GM21423 (cell line): ENCODE data around the gene GDF15.
A peak's percentile ranks its signal among the peaks of the same experiment; 100 is the strongest.

Experiments used
- ATAC-seq: cut with Tn5 transposase; IDR thresholded peaks from one replicate; pipeline ENCODE4 v1.9.1; 2021; ENCODE audit warnings: mild to moderate bottlenecking, moderate library complexity; ENCODE audit not compliant: unreplicated experiment

Gene GDF15

DNA sequence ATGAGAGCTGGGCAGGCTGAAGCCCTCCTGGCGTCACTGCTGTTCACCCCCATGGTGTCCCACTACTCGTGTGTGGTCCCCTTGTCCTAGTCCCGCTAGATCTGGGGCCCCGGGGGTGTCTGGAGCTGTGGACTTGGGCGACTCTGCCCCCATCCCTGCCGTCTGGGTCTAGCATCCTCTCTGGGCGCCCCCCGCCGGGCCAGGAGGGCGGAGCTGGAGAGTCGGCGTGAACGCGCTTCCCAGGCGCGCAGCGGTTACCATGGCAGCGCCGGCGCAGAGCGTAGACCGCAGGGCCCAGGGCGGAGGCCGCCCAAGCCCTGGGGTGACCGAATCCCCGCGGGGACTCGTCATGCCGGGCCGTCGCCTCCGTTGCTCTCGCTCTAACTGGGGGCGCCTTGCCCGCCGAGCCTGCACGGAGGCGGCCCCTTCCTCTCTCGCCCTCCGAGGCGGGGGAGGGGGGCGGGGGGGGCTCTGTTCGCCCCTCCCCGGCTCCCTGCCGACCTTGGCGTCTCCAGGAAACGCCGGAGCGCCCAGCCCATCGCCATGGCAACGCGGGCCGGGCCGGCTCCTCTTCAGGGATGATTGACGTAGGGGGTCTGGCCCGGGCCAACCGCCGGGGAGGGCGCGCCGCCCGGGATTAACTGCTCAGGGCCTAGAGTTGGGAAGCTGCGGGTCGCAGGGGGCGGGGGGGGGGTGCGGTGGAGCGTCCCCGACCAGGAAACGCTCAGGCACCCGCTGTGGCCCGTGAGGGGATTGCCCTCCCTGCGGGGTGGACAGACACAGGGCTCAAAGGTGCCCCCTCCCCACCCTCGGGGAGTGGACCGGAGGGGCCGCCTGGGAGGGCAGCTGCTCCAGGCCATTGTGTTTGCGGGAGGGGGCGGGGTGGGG, 43.1 kb downstream of the GDF15 start:
- peak; percentile 63 for ATAC-seq

DNA sequence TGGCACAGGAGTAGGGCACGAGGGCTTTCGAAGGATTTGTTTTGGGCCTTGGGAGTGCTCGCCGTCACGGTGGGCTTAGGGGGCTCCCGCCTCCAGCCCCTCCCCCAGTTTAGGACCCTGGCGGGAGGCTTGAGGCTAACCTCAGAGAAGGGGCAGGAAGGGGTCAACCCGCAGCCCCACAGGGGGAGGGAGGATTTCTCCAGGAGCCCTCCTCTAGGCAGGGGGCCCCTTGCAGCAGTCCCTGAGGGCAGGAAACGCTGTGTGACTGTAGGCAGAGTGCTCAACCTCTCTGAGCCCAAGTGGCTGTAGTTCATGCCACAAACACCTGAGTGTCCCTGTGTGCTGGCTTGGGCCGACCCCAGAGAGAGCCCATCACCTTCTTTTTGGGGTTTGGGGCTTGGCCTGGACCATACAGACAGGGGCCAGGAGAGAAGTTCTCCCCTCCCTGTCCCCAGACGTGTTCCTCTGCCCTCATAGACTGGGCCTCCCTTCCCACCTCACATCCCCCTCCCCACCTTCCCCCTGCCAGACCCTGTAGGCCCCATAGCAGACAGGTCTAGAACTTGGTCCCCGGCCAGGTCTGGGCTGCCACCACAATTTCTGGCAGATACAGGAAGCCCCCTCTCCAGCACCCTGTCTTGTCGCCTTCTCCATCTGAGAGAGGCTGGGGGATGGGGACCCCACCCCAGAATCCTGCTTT, 43.9 kb downstream of the GDF15 start:
- ATAC-seq = no peak

DNA sequence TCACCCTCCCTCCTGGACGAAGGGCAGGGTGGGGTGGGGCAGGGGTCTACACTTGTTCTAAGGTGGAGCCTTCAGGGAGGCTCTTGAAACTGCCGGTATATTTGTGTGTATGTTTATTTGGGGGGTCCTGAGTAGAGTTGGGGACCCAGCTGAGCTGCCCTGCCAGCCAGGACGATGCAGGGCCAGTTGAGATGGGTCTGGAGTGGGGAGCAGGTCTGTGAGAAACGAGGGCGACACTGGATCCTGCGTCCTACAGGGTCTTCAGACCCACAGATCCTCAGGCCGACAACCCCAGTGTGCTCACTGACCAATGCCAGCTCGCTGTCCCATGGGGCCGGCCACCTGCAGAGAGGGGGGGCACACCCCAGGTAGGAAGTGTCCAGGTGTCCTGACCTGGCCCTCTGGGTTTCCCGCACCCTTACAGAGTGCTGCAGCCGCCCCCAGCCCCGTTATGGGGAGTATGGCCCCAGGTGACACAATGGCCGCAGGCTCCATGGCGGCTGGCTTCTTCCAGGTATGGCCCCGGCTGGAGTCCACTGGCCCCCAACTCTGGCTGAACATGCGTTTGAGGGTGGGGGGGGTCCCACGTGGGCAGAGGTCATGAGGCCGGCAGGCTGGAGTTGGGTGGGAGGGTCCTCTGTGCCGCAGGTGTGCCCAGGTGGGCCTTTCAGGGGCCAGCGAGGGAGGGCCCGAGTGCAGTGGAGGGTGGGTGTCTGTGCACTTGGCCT, 44.6 kb downstream of the GDF15 start:
- no peak for ATAC-seq

DNA sequence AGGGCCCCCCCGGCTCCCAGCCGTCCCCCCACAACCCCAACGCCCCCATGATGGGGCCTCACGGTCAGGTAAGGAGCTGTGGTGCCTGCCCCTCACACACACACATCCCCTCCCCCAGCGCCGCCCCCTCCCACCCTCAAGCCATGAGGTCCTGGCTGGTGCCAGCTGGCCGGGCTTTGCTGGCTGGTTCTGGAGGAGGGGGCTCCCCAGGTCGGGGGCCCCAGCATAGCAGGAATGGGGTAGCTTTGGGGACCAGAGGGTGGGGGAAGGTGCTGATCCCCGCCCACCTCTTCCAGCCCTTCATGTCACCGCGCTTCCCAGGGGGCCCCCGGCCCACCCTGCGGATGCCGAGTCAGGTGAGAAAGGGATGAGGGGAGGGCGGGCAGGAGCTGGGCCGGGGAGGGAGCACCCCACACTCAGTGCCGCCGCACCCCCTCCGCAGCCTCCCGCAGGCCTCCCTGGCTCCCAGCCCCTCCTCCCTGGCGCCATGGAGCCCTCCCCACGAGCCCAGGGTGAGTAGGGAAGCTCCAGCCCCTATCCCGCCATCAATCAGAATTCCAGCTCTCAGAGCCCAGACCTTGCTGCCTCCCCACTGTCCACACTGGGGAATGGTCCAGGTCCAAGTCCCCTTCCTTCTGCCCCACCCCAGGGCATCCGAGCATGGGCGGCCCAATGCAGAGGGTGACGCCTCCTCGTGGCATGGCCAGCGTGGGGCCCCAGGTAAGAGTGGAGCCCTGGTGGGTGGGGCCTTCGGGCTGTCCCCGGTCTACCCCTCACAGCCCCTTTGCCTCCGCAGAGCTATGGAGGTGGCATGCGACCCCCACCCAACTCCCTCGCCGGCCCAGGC, 45.6 kb downstream of the GDF15 start:
- ATAC-seq = no peak

DNA sequence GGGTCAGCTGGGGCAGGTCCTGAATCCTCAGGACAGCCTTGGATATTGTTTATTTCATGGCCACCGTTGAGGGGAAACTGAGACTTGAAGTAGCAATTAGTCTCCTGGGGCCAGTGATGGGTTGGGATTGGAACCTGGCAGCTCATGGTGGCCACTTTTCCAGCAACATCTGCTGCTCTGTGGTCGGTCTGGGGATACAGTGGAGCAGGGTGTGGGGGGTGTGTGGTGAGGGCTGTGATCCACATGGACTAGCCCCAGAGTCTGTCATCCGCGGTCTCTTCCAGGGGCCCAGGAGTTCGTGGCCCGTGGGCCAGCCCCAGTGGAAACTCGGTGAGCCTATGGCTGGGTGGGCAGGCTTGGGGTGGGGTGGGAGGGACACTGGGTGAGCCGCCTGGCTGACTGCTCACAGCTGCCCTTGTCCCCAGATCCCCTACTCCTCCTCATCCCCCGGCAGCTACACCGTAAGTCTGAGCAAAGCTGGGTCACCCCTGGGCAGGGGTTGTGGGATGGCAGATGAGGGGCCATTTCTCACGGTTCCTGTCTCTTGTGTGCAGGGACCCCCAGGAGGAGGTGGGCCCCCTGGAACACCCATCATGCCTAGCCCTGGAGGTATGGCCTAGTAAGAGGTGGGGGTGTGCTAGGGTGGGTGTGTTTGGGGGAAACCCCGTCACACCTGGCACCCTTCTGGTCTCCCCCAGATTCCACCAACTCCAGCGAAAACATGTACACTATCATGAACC, 46.5 kb downstream of the GDF15 start:
- no peak for ATAC-seq

DNA sequence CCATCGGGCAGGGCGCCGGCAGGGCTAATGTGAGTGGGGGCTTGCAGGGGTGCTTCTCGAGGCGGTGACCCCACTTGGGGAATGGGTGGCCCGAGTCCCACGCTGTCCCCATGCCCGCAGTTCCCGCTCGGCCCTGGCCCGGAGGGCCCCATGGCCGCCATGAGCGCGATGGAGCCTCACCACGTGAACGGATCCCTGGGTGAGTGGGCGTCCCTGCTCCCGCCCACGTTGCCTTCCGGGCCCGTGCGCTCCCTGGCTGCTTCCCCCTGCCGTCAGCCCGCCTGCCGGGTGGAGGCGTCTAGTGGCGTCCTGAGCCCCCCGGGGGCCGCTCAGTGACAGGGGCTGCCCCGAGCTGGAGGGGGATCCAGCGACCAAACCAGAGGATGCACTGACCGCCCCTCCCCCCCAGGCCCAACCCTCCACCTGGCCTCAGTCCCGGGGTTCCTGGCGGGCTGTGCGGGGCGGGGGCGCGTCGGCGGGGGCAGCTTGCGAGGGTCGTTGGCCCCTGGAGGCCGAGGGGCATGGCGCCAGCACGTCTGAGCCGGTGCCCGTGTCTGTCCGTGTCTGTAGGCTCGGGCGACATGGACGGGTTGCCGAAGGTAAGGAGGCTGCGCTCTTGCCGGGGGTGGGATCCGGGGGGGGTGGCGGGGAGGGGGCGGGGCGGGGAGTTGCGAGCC, 47.2 kb downstream of the GDF15 start:
- ATAC-seq = no peak

DNA sequence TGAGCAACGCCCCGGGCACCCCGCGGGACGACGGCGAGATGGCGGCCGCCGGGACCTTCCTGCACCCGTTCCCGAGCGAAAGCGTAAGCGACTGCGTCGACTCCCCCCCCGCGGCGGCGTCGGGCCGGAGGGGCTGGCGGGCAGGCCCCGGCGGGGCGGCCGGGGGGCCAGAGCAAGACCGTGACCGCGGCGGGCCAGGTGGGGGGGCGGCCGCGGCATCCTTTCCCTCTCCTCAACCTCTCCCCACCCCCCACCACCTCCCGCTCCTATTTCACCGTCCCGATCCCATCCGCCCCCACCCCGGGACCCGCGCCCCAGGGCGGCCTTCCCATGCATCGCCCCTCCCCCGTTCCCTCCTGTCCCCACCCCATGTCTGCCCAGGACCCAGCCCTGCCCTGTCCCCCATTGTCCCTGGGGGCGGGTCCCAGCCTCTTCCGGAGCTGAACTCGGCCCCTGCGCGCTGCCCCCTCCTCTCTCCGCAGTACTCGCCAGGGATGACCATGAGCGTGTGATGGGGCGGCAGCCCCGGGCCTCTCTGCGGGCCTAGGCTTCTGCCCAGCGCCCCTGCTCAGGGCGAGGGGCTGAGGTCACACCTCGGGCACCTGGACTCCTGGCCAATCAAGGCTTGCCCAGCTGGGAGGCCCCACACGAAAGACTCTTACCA, 47.9 kb downstream of the GDF15 start:
- no peak for ATAC-seq

DNA sequence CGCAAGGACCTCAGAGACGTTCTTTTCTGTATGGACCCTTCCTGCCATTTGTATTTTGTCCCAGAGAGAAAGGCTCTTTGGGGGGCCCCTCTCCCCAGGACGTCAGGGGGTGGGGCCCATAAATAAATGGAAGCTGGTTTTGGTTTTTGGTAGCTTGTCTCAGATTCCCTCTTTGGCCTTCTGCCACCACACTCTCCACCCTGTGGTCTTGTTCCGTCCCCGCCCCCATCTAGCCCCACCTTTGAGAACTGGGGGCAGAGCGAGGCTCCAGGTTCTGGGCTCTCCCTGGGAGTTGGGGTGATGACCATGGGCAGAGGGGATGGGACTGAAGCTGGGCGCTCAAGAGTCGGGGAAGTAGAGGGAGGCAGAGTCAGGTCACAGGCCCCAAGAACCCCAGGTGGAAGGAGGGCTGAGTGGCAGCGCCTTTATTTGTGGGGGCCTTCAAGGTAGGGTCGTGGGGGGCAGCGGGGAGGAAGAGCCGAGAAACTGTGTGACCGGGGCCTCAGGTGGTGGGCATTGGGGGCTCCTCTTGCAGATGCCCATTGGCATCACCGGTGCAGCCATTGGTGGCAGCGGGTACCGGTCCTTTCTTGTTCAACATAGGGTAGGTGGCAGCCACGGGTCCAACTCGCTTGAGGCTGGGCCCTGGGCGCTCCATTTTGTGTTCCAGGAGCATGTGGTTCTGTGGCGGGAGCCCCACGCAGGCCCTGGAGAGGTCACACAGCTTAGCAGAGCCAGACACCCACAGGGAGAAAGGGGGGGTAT, 48.6 kb downstream of the GDF15 start:
- ATAC-seq = no peak

DNA sequence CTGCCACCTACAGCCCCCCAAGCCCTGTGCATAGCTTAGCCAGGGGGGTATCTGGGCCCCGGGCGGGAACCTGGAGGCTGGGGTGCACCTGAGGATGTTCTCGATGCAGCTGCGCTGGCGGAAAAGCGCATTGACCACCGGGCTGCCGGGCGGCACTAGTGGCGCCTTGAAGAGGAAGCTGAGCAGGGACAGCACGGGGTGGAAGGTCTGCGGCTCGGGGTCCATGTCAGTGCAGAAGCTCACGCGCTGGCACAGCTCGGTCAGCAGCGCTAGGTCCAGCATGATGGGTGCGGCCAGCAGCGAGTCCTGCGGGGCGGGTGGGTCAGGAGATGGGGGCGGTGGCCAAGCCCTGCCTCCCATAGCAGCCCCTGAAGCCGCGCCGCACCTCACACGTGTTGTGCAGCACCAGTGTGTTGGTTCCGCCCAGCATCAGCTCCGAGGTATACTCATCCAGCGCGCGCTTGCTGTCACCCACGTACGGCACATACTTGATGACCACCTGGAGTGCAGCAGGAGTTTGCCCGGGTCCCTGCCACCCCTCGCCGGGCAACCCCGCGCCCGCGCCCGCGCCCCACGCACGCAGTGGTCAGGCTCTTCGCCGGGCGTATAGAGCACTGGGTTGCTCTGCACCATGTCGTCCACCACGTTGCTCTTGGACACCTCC, 49.4 kb downstream of the GDF15 start:
- ATAC-seq = no peak

DNA sequence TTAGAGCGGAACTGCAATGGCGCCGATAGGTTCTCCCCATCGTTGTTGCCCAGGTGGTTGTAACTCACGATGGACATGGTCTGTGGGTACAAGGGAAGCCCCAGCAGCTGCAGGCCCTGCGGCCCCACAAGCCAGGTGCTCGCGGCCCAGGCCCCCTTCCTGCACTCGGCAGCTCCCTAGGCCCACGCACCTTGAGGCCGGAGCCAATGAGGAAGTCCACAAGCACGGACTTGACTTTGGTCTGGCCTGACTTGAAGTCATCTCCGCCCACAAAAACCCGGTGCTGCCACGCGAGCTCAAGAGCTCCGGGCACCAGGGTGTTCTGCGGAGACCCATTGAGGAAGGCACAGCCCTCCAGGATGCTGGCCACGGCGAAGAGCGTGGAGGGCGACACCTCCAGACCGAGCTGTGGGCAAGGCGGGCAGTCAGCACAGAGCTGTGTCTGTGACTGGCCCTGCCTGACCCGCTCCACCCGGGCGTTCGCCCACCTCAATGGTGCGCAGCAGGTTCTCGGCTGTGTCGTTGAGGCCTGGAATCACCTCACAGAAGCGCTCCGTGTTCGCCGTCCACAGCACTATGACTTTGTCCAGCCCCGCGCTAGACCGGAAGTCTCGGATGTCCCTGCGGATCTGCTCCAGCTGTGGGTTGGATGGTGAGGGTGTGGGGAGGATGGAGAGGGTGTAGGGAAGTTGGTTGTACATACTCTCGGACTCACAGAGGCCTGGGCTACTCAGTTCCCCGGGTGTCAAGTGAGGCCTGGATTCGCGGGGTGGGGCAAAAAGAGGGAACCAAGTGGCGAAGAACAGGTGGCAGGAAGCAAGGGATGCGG, 50.1 kb downstream of the GDF15 start:
- no peak for ATAC-seq

DNA sequence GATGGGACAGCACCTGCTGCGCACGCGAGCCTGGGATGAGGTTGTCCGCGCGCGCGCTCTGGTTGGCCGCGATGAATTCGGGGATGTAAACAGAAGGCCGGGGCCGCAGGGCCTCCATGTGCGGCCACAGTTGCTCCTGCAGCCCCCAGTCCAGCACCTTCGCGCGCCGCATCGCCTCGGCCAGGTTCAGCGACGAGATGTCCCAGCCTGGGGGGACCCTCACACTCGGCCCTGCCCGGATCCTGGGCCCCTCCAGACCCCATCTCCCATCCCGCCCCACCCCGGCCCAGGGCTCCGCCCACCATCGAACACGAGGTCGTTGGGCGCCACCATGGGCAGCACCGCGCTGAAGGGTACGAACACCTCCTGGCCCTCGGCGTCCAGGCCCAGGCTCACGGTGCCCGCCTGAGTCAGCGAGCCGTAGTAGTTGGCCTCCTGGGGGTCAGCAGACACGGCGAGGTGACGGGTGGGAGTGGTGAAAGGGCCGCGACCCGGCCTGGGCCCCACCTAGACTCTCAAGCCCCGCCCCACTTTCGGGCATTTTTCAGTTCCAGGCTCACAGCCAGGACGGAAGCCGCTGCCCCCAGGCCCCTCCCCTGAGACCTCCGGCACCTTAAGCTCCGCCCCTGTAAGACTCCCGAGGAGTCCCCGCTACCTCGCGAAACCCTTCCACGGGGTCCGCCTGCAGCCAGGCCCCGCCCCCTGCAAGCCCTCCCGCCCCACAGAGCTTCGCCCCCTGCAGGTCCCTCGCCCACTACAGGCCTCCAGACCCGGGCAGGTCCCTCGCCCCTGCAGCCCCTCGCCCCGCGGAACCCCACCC, 50.9 kb downstream of the GDF15 start:
- peak; percentile 53 for ATAC-seq

DNA sequence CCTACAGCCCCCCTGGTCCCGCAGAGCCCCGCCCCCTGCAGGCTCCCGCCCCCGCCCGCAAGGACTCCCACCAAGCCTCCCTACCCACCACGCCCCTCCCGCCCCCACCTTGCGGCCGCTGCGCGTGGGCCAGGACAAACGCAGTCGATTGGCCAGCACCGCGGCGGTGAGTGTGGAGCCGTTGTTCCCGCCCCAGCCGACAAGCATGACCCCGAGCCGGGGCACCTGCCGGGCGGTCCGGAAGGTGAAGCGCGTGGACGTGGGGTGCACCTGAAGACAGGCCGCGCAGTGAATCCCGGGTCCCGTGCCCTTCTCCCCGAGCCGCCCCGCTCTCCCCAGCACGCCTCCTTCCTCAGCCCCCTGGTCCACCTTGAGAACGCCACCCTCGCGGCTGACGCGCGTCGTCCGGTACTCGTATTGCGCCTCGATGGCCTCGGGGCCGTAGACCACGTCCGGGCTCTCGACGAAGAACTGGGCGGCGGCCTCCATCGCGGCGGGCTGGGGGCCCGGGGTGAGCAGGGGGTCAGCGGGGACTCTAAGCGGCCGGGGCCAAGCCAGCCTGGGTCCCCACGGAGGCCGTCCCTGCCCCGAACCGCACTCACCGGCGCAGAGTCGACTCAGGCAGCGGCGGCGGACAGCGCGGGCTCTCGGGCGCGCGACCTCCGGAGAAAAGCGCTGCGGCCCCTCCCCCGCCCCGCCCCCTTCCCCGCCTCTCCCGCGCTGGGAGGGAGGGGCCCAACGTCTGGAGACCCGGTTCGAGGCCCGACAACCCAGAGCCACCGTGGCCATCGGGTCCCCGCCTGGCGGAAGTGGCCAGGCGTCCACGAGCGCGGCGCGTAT, 51.8 kb downstream of the GDF15 start, which contains the start of gene ISYNA1:
Gene ISYNA1 (minus strand): TSS at position 643 of the 840 bp plus-strand sequence. CDS start 154 bp downstream, at position 489.
- ATAC-seq = no peak

DNA sequence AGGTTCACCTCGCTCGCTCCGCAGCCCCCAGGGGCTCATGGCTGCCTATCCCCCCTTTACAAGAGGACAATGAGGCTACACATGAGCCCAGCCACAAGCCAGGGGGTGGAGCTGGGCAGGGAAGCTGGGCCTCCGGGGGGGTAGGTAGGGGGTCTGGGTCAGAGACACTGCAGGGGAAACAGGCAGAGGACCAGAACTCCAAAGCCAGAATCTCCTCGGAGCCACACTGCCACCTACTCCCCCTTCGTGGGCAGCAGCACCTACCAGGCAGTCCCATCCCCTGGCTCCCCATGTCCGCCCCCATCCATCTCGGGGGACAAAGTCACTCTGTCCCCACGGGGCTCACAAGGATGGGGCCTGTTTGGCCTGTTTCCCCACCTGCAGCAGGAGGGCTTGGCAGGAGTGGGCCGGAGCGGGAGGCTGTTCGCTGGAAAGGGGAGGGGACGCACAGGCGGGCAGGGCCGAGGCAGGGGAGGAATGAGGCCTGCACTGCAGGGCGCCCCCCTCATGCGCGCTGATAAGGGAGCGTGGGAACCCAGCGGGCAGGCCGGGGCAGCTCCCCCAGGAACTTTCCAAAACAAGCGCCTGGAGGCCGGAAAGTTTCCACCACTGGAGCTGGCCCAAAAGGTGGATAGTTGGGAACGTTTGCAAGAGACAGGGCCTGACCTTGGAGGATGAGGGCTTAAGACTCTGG, 52.5 kb downstream of the GDF15 start:
- no peak for ATAC-seq
